ENCODE data around the gene NXN.
"Not testable (repeated sequence)": the region's sequence is repeated elsewhere in the genome, so short reads cannot be mapped to it uniquely, and the experiment has no call there.

Gene NXN

GRCh38 chr17:924711-925475 lies 54.7 kb downstream of the NXN start:
- H3K9me3 ChIP-seq (ENCODE audit: insufficient read depth, low read length) = no peaks in the 10 kb centered on the region
- H3K4me1 ChIP-seq (ENCODE audit: insufficient read depth, insufficient read length) = peaks cover 10% of the 10 kb centered on the region
- TF ChIP-seq ZNF274 (IDR thresholded peaks at IDR 0.05; ENCODE audit: low read depth, low read length) = no peak
- no peak for TF ChIP-seq SUZ12 (IDR thresholded peaks at IDR 0.05; ENCODE audit: extremely low read depth, insufficient read depth, insufficient read length)
- TF ChIP-seq YY1 (IDR thresholded peaks at IDR 0.05; ENCODE audit: insufficient read depth, insufficient read length) = no peak
- no peak for DNase-seq (ENCODE audit: low read depth, low spot score)
- H3K9ac ChIP-seq (ENCODE audit: insufficient read length, low read depth) = no peak overlapping the region
- peaks cover 32% of the 10 kb centered on the region for H3K36me3 ChIP-seq (ENCODE audit: insufficient read depth, insufficient read length, low read length)
- no peaks in the 10 kb centered on the region for H3K27me3 ChIP-seq (ENCODE audit: insufficient read depth, insufficient read length)
- H3K4me3 ChIP-seq (ENCODE audit: insufficient read length, low read depth) = no peak overlapping the region

DNA sequence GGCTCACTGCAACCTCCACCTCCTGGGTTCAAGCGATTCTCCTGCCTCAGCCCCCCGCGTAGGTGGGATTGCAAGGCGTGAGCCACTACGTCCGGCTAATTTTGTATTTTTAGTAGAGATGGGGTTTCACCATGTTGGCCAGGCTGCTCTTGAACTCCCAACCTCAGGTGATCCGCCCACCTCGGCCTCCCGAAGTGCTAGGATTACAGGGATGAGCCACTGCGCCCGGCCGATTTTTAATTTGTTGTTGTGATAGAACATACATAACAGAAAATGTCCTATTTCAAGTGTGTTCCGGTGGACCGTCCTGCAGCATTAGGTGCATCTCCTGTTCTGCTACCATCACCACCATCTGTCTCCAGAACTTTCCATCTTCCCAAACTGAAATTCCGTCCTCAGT lies 55.3 kb downstream of the NXN start:
- H3K36me3 ChIP-seq (ENCODE audit: insufficient read depth, insufficient read length, low read length) = peaks cover 33% of the 10 kb centered on the region
- H3K4me1 ChIP-seq (ENCODE audit: insufficient read depth, insufficient read length) = not testable (repeated sequence)

DNA sequence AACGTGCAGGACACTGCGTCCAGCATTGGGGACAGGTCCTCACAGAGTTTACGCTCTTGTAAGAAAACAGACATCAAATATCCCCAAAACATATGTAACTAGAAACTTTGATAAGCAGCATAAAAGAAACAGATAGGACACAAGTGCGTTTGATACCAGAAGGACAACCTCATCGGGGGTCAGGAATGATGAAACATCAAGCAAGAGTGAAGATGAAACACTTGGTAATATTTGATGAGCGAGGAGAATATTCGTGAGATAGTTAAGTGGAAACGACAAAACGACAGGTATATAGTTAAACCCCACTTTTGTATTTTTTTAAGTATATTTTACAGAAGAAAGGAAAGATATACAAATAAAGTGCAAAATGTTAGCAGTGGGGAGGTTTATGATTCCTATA lies 55.9 kb downstream of the NXN start:
- Histone ChIP-seq H3K9ac (ENCODE audit: insufficient read length, low read depth) (no peak overlapping the region), H3K36me3 (ENCODE audit: insufficient read depth, insufficient read length, low read length) (peaks cover 29% of the 10 kb centered on the region), H3K9me3 (ENCODE audit: insufficient read depth, low read length) (no peaks in the 10 kb centered on the region), H3K4me1 (ENCODE audit: insufficient read depth, insufficient read length) (peaks cover 10% of the 10 kb centered on the region), H3K27me3 (ENCODE audit: insufficient read depth, insufficient read length) (no peaks in the 10 kb centered on the region), H3K4me3 (ENCODE audit: insufficient read length, low read depth) (no peak overlapping the region)
- no peak for DNase-seq (ENCODE audit: low read depth, low spot score)
- TF ChIP-seq SUZ12 (IDR thresholded peaks at IDR 0.05; ENCODE audit: extremely low read depth, insufficient read depth, insufficient read length) = no peak
- no peak for TF ChIP-seq YY1 (IDR thresholded peaks at IDR 0.05; ENCODE audit: insufficient read depth, insufficient read length)
- TF ChIP-seq ZNF274 (IDR thresholded peaks at IDR 0.05; ENCODE audit: low read depth, low read length) = no peak

More for the DNA sequence above, 55.3 kb downstream of the NXN start:
- H3K9me3 ChIP-seq (ENCODE audit: insufficient read depth, low read length); H3K4me3 ChIP-seq (ENCODE audit: insufficient read length, low read depth); H3K9ac ChIP-seq (ENCODE audit: insufficient read length, low read depth); H3K27me3 ChIP-seq (ENCODE audit: insufficient read depth, insufficient read length); DNase-seq (ENCODE audit: low read depth, low spot score): not testable (repeated sequence)

GRCh38 chr17:921161-921560 lies 58.4 kb downstream of the NXN start:
- peaks cover 6% of the 10 kb centered on the region for H3K4me1 ChIP-seq (ENCODE audit: insufficient read depth, insufficient read length)
- H3K9ac ChIP-seq (ENCODE audit: insufficient read length, low read depth) = no peak overlapping the region
- H3K36me3 ChIP-seq (ENCODE audit: insufficient read depth, insufficient read length, low read length) = peaks cover 38% of the 10 kb centered on the region
- DNase-seq (ENCODE audit: low read depth, low spot score) = no peak
- no peaks in the 10 kb centered on the region for H3K27me3 ChIP-seq (ENCODE audit: insufficient read depth, insufficient read length)
- no peak for TF ChIP-seq ZNF274 (IDR thresholded peaks at IDR 0.05; ENCODE audit: low read depth, low read length)
- no peak for TF ChIP-seq SUZ12 (IDR thresholded peaks at IDR 0.05; ENCODE audit: extremely low read depth, insufficient read depth, insufficient read length)
- no peak for TF ChIP-seq YY1 (IDR thresholded peaks at IDR 0.05; ENCODE audit: insufficient read depth, insufficient read length)
- no peak overlapping the region for H3K4me3 ChIP-seq (ENCODE audit: insufficient read length, low read depth)
- H3K9me3 ChIP-seq (ENCODE audit: insufficient read depth, low read length) = peaks cover 16% of the 10 kb centered on the region; the same call in 1 of the 2 replicates

DNA sequence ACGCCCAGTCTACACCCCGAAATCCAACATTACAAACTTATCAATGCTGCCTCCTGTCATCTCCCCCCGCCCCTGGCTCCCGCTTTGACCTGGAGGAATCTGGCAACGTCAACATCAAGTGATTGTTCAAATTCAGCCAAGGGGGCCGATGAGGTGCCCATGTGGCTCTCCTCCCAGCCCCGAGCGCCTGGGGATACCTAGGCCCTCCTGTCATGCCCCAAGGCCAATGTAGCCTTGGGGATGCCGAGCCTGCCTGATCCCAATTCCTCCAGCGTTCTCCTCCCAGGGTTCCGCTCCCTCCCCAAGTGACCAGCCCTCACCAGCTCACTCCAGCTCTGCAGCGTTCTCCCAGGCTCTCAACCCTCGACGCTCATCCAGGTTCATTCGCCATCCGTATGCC lies 59.4 kb downstream of the NXN start:
- no peak overlapping the region for H3K4me3 ChIP-seq (ENCODE audit: insufficient read length, low read depth)
- TF ChIP-seq ZNF274 (IDR thresholded peaks at IDR 0.05; ENCODE audit: low read depth, low read length) (no peak), YY1 (IDR thresholded peaks at IDR 0.05; ENCODE audit: insufficient read depth, insufficient read length) (no peak), SUZ12 (IDR thresholded peaks at IDR 0.05; ENCODE audit: extremely low read depth, insufficient read depth, insufficient read length) (no peak)
- no peak for DNase-seq (ENCODE audit: low read depth, low spot score)
- H3K4me1 ChIP-seq (ENCODE audit: insufficient read depth, insufficient read length) = peaks cover 8% of the 10 kb centered on the region
- H3K36me3 ChIP-seq (ENCODE audit: insufficient read depth, insufficient read length, low read length) = peaks cover 38% of the 10 kb centered on the region
- H3K9me3 ChIP-seq (ENCODE audit: insufficient read depth, low read length) = peaks cover 16% of the 10 kb centered on the region; the same call in 1 of the 2 replicates
- no peak overlapping the region for H3K9ac ChIP-seq (ENCODE audit: insufficient read length, low read depth)
- no peaks in the 10 kb centered on the region for H3K27me3 ChIP-seq (ENCODE audit: insufficient read depth, insufficient read length)

DNA sequence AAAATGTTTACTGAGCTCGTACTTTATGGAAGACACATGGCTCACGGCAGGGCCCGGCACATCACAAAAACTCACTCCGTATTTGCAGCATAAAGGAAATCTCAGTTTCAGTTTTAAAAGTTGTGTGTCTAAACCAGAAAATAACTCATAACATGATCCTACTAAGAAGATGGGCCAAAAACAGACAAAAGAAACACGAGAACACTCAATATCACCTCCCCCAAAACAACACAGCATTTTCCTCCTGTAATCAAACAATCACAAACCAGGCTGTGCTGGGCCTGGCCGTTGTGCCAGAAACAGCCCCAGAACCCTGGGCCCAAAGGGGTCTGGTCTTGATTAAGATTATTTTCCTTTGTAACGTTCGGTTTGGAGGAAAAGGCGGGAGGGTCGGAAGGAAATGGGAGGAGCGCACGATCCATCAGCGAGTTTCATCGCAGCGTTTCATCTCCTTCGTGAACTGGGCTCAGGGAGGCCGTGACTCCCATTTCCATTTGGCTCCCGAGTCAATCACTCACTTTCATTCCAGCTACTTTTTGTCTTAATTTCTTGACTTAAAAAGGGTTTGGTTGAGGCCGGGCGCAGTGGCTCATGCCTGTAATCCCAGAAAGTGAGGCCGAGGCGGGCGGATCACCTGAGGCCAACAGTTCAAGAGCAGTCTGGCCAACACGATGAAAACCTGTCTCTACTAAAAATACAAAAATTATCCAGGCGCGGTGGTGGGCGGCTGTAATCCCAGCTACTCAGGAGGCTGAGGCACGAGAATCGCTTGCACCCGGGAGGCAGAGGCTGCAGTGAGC lies 61.4 kb downstream of the NXN start:
- Histone ChIP-seq H3K36me3 (ENCODE audit: insufficient read depth, insufficient read length, low read length) (peaks cover 40% of the 10 kb centered on the region), H3K4me1 (ENCODE audit: insufficient read depth, insufficient read length) (peaks cover 10% of the 10 kb centered on the region), H3K9me3 (ENCODE audit: insufficient read depth, low read length) (peaks cover 16% of the 10 kb centered on the region; the same call in 1 of the 2 replicates), H3K4me3 (ENCODE audit: insufficient read length, low read depth) (no peak overlapping the region), H3K27me3 (ENCODE audit: insufficient read depth, insufficient read length) (no peaks in the 10 kb centered on the region), H3K9ac (ENCODE audit: insufficient read length, low read depth) (no peak overlapping the region)
- no peak for TF ChIP-seq SUZ12 (IDR thresholded peaks at IDR 0.05; ENCODE audit: extremely low read depth, insufficient read depth, insufficient read length)
- no peak for TF ChIP-seq ZNF274 (IDR thresholded peaks at IDR 0.05; ENCODE audit: low read depth, low read length)
- no peak for TF ChIP-seq YY1 (IDR thresholded peaks at IDR 0.05; ENCODE audit: insufficient read depth, insufficient read length)
- DNase-seq (ENCODE audit: low read depth, low spot score) = no peak

- H3K4me3 ChIP-seq (ENCODE audit: insufficient read length, low read depth) = no peak overlapping the region
- H3K9ac ChIP-seq (ENCODE audit: insufficient read length, low read depth) = no peak overlapping the region
- peaks cover 36% of the 10 kb centered on the region for H3K36me3 ChIP-seq (ENCODE audit: insufficient read depth, insufficient read length, low read length)
- TF ChIP-seq ZNF274 (IDR thresholded peaks at IDR 0.05; ENCODE audit: low read depth, low read length) = no peak
- no peak for TF ChIP-seq YY1 (IDR thresholded peaks at IDR 0.05; ENCODE audit: insufficient read depth, insufficient read length)
- no peak for TF ChIP-seq SUZ12 (IDR thresholded peaks at IDR 0.05; ENCODE audit: extremely low read depth, insufficient read depth, insufficient read length)
- no peak for DNase-seq (ENCODE audit: low read depth, low spot score)
- H3K4me1 ChIP-seq (ENCODE audit: insufficient read depth, insufficient read length) = peaks cover 10% of the 10 kb centered on the region
- no peaks in the 10 kb centered on the region for H3K27me3 ChIP-seq (ENCODE audit: insufficient read depth, insufficient read length)
- H3K9me3 ChIP-seq (ENCODE audit: insufficient read depth, low read length) = peaks cover 16% of the 10 kb centered on the region; the same call in 1 of the 2 replicates
Measured at GRCh38 chr17:917391-917811, 62.2 kb downstream of the NXN start.

Measured in NT2/D1 (cell line).